ENCODE data around the gene RIOX2. TPM values are rescaled to one million over a fixed set of nuclear protein-coding genes. Genes with fewer than 3 reads are reported as not detected.

RIOX2 gene
- total and polyA plus RNA-seq, 2 of the 13 experiments (the other 11 are each of a cell fraction or from before 2014, with no cell fraction given) = 19.9 to 43.3 TPM

GRCh38 chr3:97992547-97993173 is 20.4 kb upstream of the RIOX2 start (continued):
- no peak for TF ChIP-seq POGZ (CRISPR knock-in tag; IDR thresholded peaks at IDR 0.05)
- 0 out of 2 replicates have a peak, but pooled peaks have one; percentile 27 for TF ChIP-seq ZNF512B (CRISPR knock-in tag; IDR thresholded peaks at IDR 0.05; ENCODE audit: borderline replicate concordance)
- TF ChIP-seq ZFP82 (CRISPR knock-in tag; IDR thresholded peaks at IDR 0.05; ENCODE audit: borderline replicate concordance) = no peak
- TF ChIP-seq HNF4A (CRISPR knock-in tag; IDR thresholded peaks at IDR 0.05) = peak; percentile 85
- TF ChIP-seq NFIC (IDR thresholded peaks at IDR 0.05; ENCODE audit: low read length) = no peak
- TF ChIP-seq MAZ (IDR thresholded peaks at IDR 0.05; ENCODE audit: borderline replicate concordance, low read depth, low read length) = no peak
- TF ChIP-seq MAZ (CRISPR knock-in tag; IDR thresholded peaks at IDR 0.05; ENCODE audit: low read depth) = no peak
- no peak for TF ChIP-seq ETS1 (CRISPR knock-in tag; IDR thresholded peaks at IDR 0.05)
- TF ChIP-seq NAIF1 (CRISPR knock-in tag; IDR thresholded peaks at IDR 0.05; ENCODE audit: borderline replicate concordance) = no peak
- no peak for TF ChIP-seq HMGA1 (CRISPR knock-in tag; conservative IDR thresholded peaks at IDR 0.05)
- TF ChIP-seq ZC3H4 (CRISPR knock-in tag; IDR thresholded peaks at IDR 0.05; ENCODE audit: borderline replicate concordance) = no peak
- TF ChIP-seq ERF (CRISPR knock-in tag; IDR thresholded peaks at IDR 0.05) = no peak
- peak; percentile 35 for TF ChIP-seq ZMYM4 (CRISPR knock-in tag; IDR thresholded peaks at IDR 0.05)
- TF ChIP-seq ZNF101 (CRISPR knock-in tag; IDR thresholded peaks at IDR 0.05; ENCODE audit: borderline replicate concordance, low read depth) = no peak
- no peak for TF ChIP-seq KDM4B (CRISPR knock-in tag; IDR thresholded peaks at IDR 0.05)
- TF ChIP-seq ZBTB39 (CRISPR knock-in tag; IDR thresholded peaks at IDR 0.05) = no peak
- TF ChIP-seq CEBPG (CRISPR knock-in tag; IDR thresholded peaks at IDR 0.05) = 0 out of 2 replicates have a peak, but pooled peaks have one; percentile 15
- TF ChIP-seq PATZ1 (CRISPR knock-in tag; IDR thresholded peaks at IDR 0.05) = no peak
- TF ChIP-seq HINFP (CRISPR knock-in tag; IDR thresholded peaks at IDR 0.05; ENCODE audit: low read depth) = no peak
- 0 out of 2 replicates have a peak, but pooled peaks have one; percentile 20 for TF ChIP-seq BCL6 (CRISPR knock-in tag; IDR thresholded peaks at IDR 0.05)

All from HepG2 (cell line).